ENCODE results near the gene OTOP2. TPM values are rescaled to one million over a fixed set of nuclear protein-coding genes. Genes with fewer than 3 reads are reported as not detected.

Gene OTOP2
- total and polyA plus RNA-seq, 7 donors = not detected

GRCh38 chr17:74939534-74939933 is 15.5 kb downstream of the OTOP2 start:
- WGBS, 3 donors = 39 to 48% (median 45%) methylated on average over 8 of the region's 8 CpGs
- DNase-seq (no peak), ATAC-seq (no peak)
- no peak for TF ChIP-seq CTCF (IDR thresholded peaks at IDR 0.05)
- no peaks in the 10 kb centered on the region for H3K36me3 ChIP-seq (ENCODE audit: insufficient read depth in 1 of 2, low read depth in 1 of 2)
- peaks cover 0 to 69% (median 12%) of the 10 kb centered on the region in 3 donors for H3K27me3 ChIP-seq (ENCODE audit: insufficient read depth in 3 of 3, low read length in 2 of 3)
- H3K9me3 ChIP-seq = no peaks in the 10 kb centered on the region
- intact Hi-C loops (cut with DNase I) = no loop called here
- no peak overlapping the region for H3K27ac ChIP-seq
- no peaks in the 10 kb centered on the region for H3K4me1 ChIP-seq
- H3K4me3 ChIP-seq = no peak overlapping the region

- intact Hi-C loops (cut with DNase I) = no loop called here
- Histone ChIP-seq H3K9me3 (no peaks in the 10 kb centered on the region), H3K27ac (no peak overlapping the region), H3K36me3 (ENCODE audit: insufficient read depth in 1 of 2, low read depth in 1 of 2) (no peaks in the 10 kb centered on the region), H3K4me1 (no peaks in the 10 kb centered on the region), H3K27me3 (ENCODE audit: insufficient read depth in 3 of 3, low read length in 2 of 3) (peaks cover 0 to 67% (median 5%) of the 10 kb centered on the region in 3 donors), H3K4me3 (no peak overlapping the region)
- ATAC-seq = no peak
- 69 to 72% (median 71%) methylated on average over 16 to 21 of the region's 21 CpGs for WGBS, 3 donors
- TF ChIP-seq CTCF (IDR thresholded peaks at IDR 0.05) = no peak
- DNase-seq = no peak
Observed at GRCh38 chr17:74941128-74941725, 17.2 kb downstream of the OTOP2 start.

DNA sequence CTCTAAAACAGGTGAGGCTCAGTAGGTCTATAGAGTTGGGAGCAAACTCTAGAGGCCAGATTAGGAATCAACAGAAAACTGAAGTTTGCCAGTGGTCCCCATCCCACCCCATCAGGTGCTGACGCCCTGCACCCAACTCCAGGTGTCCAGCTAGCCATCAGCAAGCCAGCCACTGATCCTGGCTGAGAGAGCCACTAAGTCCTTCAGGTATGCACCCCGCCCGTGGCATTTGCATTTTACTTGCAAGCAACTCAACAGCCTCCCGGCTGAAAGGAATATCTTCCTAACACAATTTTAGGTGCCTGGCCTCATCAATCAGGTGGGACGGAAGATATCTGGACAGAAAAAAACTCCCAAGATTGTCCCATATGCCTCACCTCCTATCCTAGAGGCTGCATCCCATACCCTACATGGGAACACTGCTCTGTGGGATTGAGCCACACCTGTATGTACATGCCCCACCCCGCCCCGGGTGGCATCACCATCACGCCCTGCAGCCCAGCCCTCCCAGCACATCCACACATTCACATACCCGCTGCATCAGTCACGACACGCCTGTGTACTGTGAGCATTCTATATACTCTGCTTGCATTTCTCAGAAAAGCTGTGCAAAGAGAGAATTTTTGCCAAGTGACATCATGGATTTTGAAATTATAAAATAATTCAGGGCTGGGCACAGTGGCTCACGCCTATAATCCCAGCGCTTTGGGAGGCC is 19.9 kb downstream of the OTOP2 start:
- no peak for ATAC-seq
- Histone ChIP-seq H3K36me3 (ENCODE audit: insufficient read depth in 1 of 2, low read depth in 1 of 2) (no peaks in the 10 kb centered on the region), H3K27me3 (ENCODE audit: insufficient read depth in 3 of 3, low read length in 2 of 3) (peaks cover 0 to 60% (median 2%) of the 10 kb centered on the region in 3 donors), H3K9me3 (no peaks in the 10 kb centered on the region), H3K4me3 (no peak overlapping the region), H3K4me1 (no peaks in the 10 kb centered on the region), H3K27ac (no peak overlapping the region)
- intact Hi-C loops (cut with DNase I) = no loop called here
- DNase-seq = no peak
- WGBS, 3 donors = 49 to 57% (median 56%) methylated on average over 13 of the region's 13 CpGs
- no peak for TF ChIP-seq CTCF (IDR thresholded peaks at IDR 0.05)

GRCh38 chr17:74945543-74945942 is 21.5 kb downstream of the OTOP2 start:
- H3K27ac ChIP-seq = no peak overlapping the region
- H3K9me3 ChIP-seq = no peaks in the 10 kb centered on the region
- TF ChIP-seq CTCF (IDR thresholded peaks at IDR 0.05) = no peak
- H3K4me1 ChIP-seq = no peaks in the 10 kb centered on the region
- no peak overlapping the region for H3K4me3 ChIP-seq
- 25 to 34% (median 26%) methylated on average over 6 of the region's 6 CpGs for WGBS, 3 donors
- peaks cover 0 to 59% (median 5%) of the 10 kb centered on the region in 3 donors for H3K27me3 ChIP-seq (ENCODE audit: insufficient read depth in 3 of 3, low read length in 2 of 3)
- DNase-seq (no peak), ATAC-seq (no peak)
- no peaks in the 10 kb centered on the region for H3K36me3 ChIP-seq (ENCODE audit: insufficient read depth in 1 of 2, low read depth in 1 of 2)
- intact Hi-C loops (cut with DNase I) = no loop called here

Measured in psoas muscle (tissue), 8 donors.